Panc1 (cell line): ENCODE data around the gene DVL2. TPM values are rescaled to one million over a fixed set of nuclear protein-coding genes. Genes with fewer than 3 reads are reported as not detected.

Source experiments
- ATAC-seq: fragments of 200-7000 bp; cut with Tn5 transposase; 2 replicates; pipeline ENCODE4 v1.9.1; 2020; ENCODE audit warnings: mild to moderate bottlenecking, moderate library complexity
- BruUV-seq: library from RNA; stranded (reverse); fragments of 400-500 nt; replicated peaks from 2 replicates; lab custom pipeline; 2021; lab: Mats Ljungman, UMichigan
- CTCF ChIA-PET: fragments of 300-600 bp; sonication (Branson Sonifier 250); formaldehyde crosslinking; loops from one replicate; lab custom pipeline; 2022; ENCODE audit warnings: antibody characterized with exemption; lab: Charles Lee
- POLR2A ChIA-PET: fragments of 300-600 bp; sonication (Branson Sonifier 250); formaldehyde crosslinking; loops from one replicate; lab custom pipeline; 2022; ENCODE audit warnings: antibody characterized with exemption; lab: Charles Lee
- DNase-seq: peaks from one replicate; pipeline ENCODE4 v3.0.0-alpha.2; 2010; ENCODE audit warnings: low read depth, low spot score
- H3K27ac ChIP-seq: 2 replicates; pipeline ENCODE4 v1.5.1; 2011; ENCODE audit warnings: mild to moderate bottlenecking, low read length, inconsistent platforms
- H3K27me3 ChIP-seq: fragments of 200-500 bp; sonication (Bioruptor generic); 2 replicates; pipeline ENCODE4 v1.6.0; 2014; ENCODE audit warnings: low read length, inconsistent platforms; ENCODE audit not compliant: control insufficient read depth, insufficient read depth
- H3K36me3 ChIP-seq: fragments of 200-500 bp; sonication (Bioruptor generic); 2 replicates; pipeline ENCODE4 v1.5.1; 2014; ENCODE audit warnings: inconsistent platforms, mild to moderate bottlenecking, low read length, moderate library complexity; ENCODE audit not compliant: control insufficient read depth, insufficient read depth
- H3K4me1 ChIP-seq: 2 replicates; pipeline ENCODE4 v1.5.1; 2011; ENCODE audit warnings: inconsistent platforms, mild to moderate bottlenecking, low read length, moderate library complexity; ENCODE audit not compliant: control insufficient read depth, insufficient read depth
- H3K4me3 ChIP-seq, 2 experiments: 2 replicates each; pipeline ENCODE4 v1.5.1; 2011 to 2012; ENCODE audit warnings: low read depth in 2 of 2, low read length in 2 of 2, mild to moderate bottlenecking in 2 of 2, inconsistent platforms in 1 of 2, moderate library complexity in 1 of 2
- H3K9me3 ChIP-seq: fragments of 200-500 bp; sonication (Bioruptor generic); 2 replicates; pipeline ENCODE4 v1.5.1; 2014; ENCODE audit warnings: low read depth, mild to moderate bottlenecking, inconsistent platforms, low read length, moderate library complexity; ENCODE audit not compliant: control insufficient read depth, insufficient read depth
- CTCF ChIP-seq: fragments of 450-650 bp; IDR thresholded peaks from 2 replicates; pipeline ENCODE4 v1.5.1; 2017; ENCODE audit warnings: mild to moderate bottlenecking
- POLR2AphosphoS5 ChIP-seq: IDR thresholded peaks from 2 replicates; pipeline ENCODE4 v1.6.1; 2012; ENCODE audit warnings: mild to moderate bottlenecking, low read depth, low read length, moderate library complexity
- REST ChIP-seq, 2 experiments: IDR thresholded peaks; 2 replicates each; pipeline ENCODE4 v1.6.1; 2011 to 2012; ENCODE audit warnings: low read depth in 2 of 2, control low read depth in 1 of 2, low read length in 1 of 2, mild to moderate bottlenecking in 1 of 2, moderate library complexity in 1 of 2; ENCODE audit not compliant: insufficient read depth in 1 of 2
- SIN3A ChIP-seq: IDR thresholded peaks from 2 replicates; pipeline ENCODE4 v1.6.1; 2012; ENCODE audit warnings: low read depth, mild to moderate bottlenecking, low read length, moderate library complexity, borderline replicate concordance; ENCODE audit not compliant: insufficient read depth
- TCF7L2 ChIP-seq: IDR thresholded peaks from 2 replicates; pipeline ENCODE4 v1.6.1; 2011; ENCODE audit warnings: mild to moderate bottlenecking, low read depth, low read length, inconsistent platforms
- in situ Hi-C: cut with HindIII; loops from 2 replicates; pipeline ENCODE4 v1.10.0; 2016; ENCODE audit warnings: low sequenced_read_pairs, low pct_unique_long_range_greater_than_20kb
- intact Hi-C: fragments of 100-400 bp; cut with micrococcal nuclease; formaldehyde crosslinking; loops from one replicate; pipeline ENCODE4 v1.10.0; 2022; ENCODE audit not compliant: unreplicated experiment
- total RNA-seq: library from RNA; stranded (reverse); gene quantifications from one replicate; pipeline ENCODE4 v1.2.1, GENCODE V29; 2021; ENCODE audit not compliant: unreplicated experiment

DVL2 gene
- total RNA-seq, 1 experiment from 2014 or later = 84.2 TPM

- BruUV-seq = no TSS peak
- intact Hi-C loops = no loop called here
- no peak overlapping the region for H3K4me3 ChIP-seq
- TF ChIP-seq REST (IDR thresholded peaks at IDR 0.05; ENCODE audit: insufficient read depth in 1 of 2, low read depth in 2 of 2, low read length in 1 of 2) (no peak), POLR2AphosphoS5 (no peak), TCF7L2 (no peak), CTCF (no peak), SIN3A (no peak)
- ChIA-PET POLR2A (no interaction called here), CTCF (no interaction called here)
- H3K4me1 ChIP-seq = no peaks in the 10 kb centered on the region
- H3K36me3 ChIP-seq = no peaks in the 10 kb centered on the region
- DNase-seq (no peak), ATAC-seq (no peak)
- in situ Hi-C loops = no loop called here
- no peaks in the 10 kb centered on the region for H3K27me3 ChIP-seq
- no peak overlapping the region for H3K27ac ChIP-seq
- no peaks in the 10 kb centered on the region for H3K9me3 ChIP-seq
These were observed 45.1 kb upstream of the DVL2 start for GRCh38 chr17:7279448-7279847.

GRCh38 chr17:7266784-7267183 lies 32.5 kb upstream of the DVL2 start:
- Histone ChIP-seq H3K9me3 (no peaks in the 10 kb centered on the region), H3K27me3 (no peaks in the 10 kb centered on the region), H3K4me1 (peaks cover 15% of the 10 kb centered on the region), H3K36me3 (peaks cover 3% of the 10 kb centered on the region; the same call in 1 of the 2 replicates), H3K4me3 (no peak overlapping the region), H3K27ac (no peak overlapping the region)
- ATAC-seq (no peak), DNase-seq (no peak)
- intact Hi-C loops (no loop called here), in situ Hi-C loops (no loop called here)
- no TSS peak for BruUV-seq
- ChIA-PET CTCF (no interaction called here), POLR2A (interaction anchor here (0.7 kb wide), 2 partner anchors 17 to 28 kb away, joined by 3 to 6 read pairs; partner anchors contain the start of gene PHF23)
- TF ChIP-seq SIN3A (no peak), CTCF (no peak), TCF7L2 (no peak), REST (IDR thresholded peaks at IDR 0.05; ENCODE audit: insufficient read depth in 1 of 2, low read depth in 2 of 2, low read length in 1 of 2) (no peak), POLR2AphosphoS5 (no peak)
